Left ventricle myocardium inferior (tissue), 1 donor: ENCODE data around the gene USH2A. TPM values are rescaled to one million over a fixed set of nuclear protein-coding genes. Genes with fewer than 3 reads are reported as not detected.

Source experiments
- DNase-seq: peaks from one replicate; pipeline ENCODE4 v3.0.0-alpha.2; 2020
- H3K27ac ChIP-seq: fragments of 200-600 bp; replicated peaks from 2 replicates; pipeline ENCODE4 v1.8.0; 2021
- H3K27me3 ChIP-seq: fragments of 200-600 bp; 2 replicates; pipeline ENCODE4 v1.8.0; 2021; ENCODE audit warnings: low read depth
- H3K36me3 ChIP-seq: fragments of 200-600 bp; 2 replicates; pipeline ENCODE4 v1.8.0; 2021
- H3K4me1 ChIP-seq: fragments of 200-600 bp; 2 replicates; pipeline ENCODE4 v1.8.0; 2021
- H3K4me3 ChIP-seq: fragments of 200-600 bp; 2 replicates; pipeline ENCODE4 v1.8.0; 2021; ENCODE audit warnings: mild to moderate bottlenecking, moderate library complexity
- H3K9me3 ChIP-seq: fragments of 200-600 bp; replicated peaks from 2 replicates; pipeline ENCODE4 v1.8.0; 2021
- intact Hi-C: fragments of 100-400 bp; cut with micrococcal nuclease; formaldehyde crosslinking; loops from one replicate; pipeline ENCODE4 v1.11.0; 2022
- total RNA-seq: library from RNA; stranded (reverse); fragmentation: NEBNext Ultra II Directional; extraction: Animal tissue kit (Norgen Biotek cat#: 25700); gene quantifications from one replicate; pipeline ENCODE4 v1.2.1, GENCODE V29; 2021
- TF ChIP-seq, protein P1 (sequence below): fragments of 200-600 bp; IDR thresholded peaks from 2 replicates; pipeline ENCODE4 v1.8.0; 2021; ENCODE audit warnings: antibody characterized with exemption, mild to moderate bottlenecking, borderline replicate concordance
- donor health status: DM: no; HTN: yes; CAD: no; lungs with severe emphysema.

The USH2A gene
- total RNA-seq, 1 donor from 2014 or later = 3.6 TPM

DNA sequence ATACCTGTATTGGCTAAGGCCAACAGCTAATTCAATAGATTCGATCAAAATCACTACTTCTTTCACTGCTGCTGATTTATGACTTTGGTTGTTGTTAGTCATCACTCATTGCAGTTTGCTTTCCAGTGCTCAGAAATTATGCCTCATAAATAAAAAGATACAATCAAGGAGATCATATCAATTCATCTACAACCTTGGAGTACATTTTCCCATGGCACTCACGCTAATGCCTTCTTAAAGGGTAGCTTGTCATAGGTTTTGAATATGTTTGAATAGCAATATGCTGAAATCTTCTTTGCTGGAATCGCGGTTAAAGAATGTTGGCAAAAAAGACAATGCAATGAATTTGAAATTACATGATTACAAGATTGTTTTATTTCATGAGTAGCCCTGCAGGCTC is 766.2 kb downstream of the USH2A start:
- TF ChIP-seq, protein P1, sequence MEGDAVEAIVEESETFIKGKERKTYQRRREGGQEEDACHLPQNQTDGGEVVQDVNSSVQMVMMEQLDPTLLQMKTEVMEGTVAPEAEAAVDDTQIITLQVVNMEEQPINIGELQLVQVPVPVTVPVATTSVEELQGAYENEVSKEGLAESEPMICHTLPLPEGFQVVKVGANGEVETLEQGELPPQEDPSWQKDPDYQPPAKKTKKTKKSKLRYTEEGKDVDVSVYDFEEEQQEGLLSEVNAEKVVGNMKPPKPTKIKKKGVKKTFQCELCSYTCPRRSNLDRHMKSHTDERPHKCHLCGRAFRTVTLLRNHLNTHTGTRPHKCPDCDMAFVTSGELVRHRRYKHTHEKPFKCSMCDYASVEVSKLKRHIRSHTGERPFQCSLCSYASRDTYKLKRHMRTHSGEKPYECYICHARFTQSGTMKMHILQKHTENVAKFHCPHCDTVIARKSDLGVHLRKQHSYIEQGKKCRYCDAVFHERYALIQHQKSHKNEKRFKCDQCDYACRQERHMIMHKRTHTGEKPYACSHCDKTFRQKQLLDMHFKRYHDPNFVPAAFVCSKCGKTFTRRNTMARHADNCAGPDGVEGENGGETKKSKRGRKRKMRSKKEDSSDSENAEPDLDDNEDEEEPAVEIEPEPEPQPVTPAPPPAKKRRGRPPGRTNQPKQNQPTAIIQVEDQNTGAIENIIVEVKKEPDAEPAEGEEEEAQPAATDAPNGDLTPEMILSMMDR = no peak
- no peaks in the 10 kb centered on the region for H3K36me3 ChIP-seq
- no peaks in the 10 kb centered on the region for H3K27me3 ChIP-seq
- no peak for DNase-seq
- intact Hi-C loops = no loop called here
- H3K4me1 ChIP-seq = no peaks in the 10 kb centered on the region
- H3K9me3 ChIP-seq = no peaks in the 10 kb centered on the region
- no peak overlapping the region for H3K4me3 ChIP-seq
- no peak overlapping the region for H3K27ac ChIP-seq

DNA sequence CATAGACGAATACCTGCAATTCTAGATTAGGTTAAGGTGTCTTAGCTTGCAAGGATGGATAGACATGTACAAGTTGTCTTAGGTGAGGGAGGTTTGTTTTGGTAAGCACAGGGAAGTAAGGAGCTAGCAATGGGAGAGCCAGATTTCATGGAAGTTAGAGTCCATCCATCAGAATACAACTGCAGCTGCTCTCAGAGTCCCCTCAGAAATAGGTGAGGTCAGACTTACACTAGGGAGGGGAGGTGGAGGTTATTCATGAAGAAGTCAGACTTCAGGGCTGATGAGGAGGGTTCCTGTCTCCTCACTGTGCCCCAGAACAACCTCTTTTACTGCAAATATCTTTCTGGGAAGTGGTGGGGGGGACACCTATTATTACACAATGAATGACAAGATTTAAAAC is 770.9 kb downstream of the USH2A start:
- H3K27me3 ChIP-seq = peaks cover 8% of the 10 kb centered on the region
- no peaks in the 10 kb centered on the region for H3K4me1 ChIP-seq
- H3K4me3 ChIP-seq = no peak overlapping the region
- H3K27ac ChIP-seq = no peak overlapping the region
- no peaks in the 10 kb centered on the region for H3K36me3 ChIP-seq
- DNase-seq = no peak
- H3K9me3 ChIP-seq = no peaks in the 10 kb centered on the region
- TF ChIP-seq, protein P1 = no peak
- intact Hi-C loops = no loop called here

DNA sequence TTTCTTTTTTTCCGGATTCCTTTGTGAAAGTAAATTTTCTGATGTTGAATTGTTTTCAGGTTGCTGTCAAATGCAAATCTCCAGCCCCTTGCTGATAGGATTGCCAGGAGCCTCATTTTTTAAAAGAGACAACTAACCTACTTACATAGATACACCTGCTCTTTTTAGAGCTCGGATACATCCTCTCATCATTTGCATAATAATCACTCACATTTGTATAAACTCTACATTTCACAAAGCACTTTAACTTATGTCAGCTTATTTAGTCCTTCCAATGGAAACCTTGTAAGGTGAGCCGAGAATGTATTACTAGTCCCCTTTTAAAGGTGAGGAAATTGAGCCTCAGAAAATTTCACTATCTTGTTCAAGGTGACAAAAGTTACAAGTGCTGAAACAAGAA is 771.4 kb downstream of the USH2A start:
- H3K9me3 ChIP-seq = no peaks in the 10 kb centered on the region
- TF ChIP-seq, protein P1 = no peak
- H3K27me3 ChIP-seq = peaks cover 8% of the 10 kb centered on the region
- DNase-seq = no peak
- no peak overlapping the region for H3K4me3 ChIP-seq
- no peak overlapping the region for H3K27ac ChIP-seq
- H3K36me3 ChIP-seq = no peaks in the 10 kb centered on the region
- H3K4me1 ChIP-seq = no peaks in the 10 kb centered on the region
- intact Hi-C loops = no loop called here

DNA sequence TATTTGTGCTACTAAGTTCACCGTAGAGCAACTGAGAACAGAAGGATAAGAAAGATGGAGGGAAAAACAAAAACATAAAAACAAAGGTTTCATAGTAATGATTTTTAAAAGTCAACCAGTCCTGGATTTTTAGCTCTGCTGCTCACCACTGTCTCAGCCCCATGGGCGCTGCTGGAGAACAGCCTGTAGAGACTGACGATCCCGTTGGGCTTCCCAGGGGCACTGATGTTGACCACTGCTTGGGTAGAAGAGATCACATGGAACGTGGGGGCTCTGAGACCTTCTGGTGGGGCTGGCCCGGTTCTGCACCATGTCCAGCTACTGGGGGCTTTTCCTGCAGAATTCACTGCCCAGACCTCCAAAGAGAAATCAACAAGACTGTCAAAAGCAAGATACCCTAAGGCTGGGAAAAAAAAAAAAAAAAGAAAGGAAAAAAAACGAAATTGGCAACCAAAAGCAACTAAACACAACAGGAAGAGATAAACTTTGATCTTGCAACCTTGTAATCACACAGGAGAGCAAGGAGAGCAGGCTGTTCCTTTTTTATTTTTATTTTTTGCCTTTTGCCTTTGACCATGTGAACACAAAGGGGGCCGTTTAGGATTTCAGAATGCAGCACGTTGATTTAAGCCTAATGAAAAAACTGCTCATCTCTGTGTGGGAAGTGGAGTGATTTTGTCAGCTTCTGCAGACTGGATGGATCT is 772.6 kb downstream of the USH2A start:
- DNase-seq = no peak

DNA sequence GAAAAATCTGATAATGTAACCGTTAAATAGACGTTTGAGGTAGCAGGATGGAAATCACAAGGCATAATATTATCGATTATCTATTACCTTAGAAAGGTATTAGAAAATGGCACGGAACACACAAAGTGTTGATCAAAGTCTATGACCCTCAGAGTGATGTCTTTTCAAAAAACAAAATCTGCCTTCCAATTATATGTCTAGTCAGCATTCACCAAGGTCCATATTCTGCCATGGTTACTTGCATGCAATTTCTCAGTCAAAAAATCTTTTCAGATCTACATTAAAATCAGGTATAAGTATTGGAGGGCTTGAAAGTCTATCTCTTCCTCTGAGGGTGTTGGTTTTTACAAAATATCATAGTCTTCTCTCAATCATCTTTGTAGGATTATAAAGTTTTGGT is 774.3 kb downstream of the USH2A start:
- peaks cover 8% of the 10 kb centered on the region for H3K27me3 ChIP-seq
- TF ChIP-seq, protein P1 = no peak
- H3K27ac ChIP-seq = no peak overlapping the region
- no peak overlapping the region for H3K4me3 ChIP-seq
- H3K9me3 ChIP-seq = no peaks in the 10 kb centered on the region
- no peaks in the 10 kb centered on the region for H3K4me1 ChIP-seq
- no peaks in the 10 kb centered on the region for H3K36me3 ChIP-seq
- no peak for DNase-seq
- intact Hi-C loops = no loop called here

More for the DNA sequence above, 772.6 kb downstream of the USH2A start:
- intact Hi-C loops = no loop called here
- Histone ChIP-seq H3K27me3 (peaks cover 8% of the 10 kb centered on the region), H3K9me3 (no peaks in the 10 kb centered on the region), H3K36me3 (no peaks in the 10 kb centered on the region), H3K4me3 (no peak overlapping the region), H3K4me1 (no peaks in the 10 kb centered on the region), H3K27ac (no peak overlapping the region)
- TF ChIP-seq, protein P1 = no peak
